ENCODE data around the gene STIP1. TPM values are rescaled to one million over a fixed set of nuclear protein-coding genes. Genes with fewer than 3 reads are reported as not detected.

Gene STIP1
- total and polyA plus RNA-seq, 2 donors (not counting 1 experiment from before 2014, with no cell fraction given), result 49.8 to 78.7 TPM

DNA sequence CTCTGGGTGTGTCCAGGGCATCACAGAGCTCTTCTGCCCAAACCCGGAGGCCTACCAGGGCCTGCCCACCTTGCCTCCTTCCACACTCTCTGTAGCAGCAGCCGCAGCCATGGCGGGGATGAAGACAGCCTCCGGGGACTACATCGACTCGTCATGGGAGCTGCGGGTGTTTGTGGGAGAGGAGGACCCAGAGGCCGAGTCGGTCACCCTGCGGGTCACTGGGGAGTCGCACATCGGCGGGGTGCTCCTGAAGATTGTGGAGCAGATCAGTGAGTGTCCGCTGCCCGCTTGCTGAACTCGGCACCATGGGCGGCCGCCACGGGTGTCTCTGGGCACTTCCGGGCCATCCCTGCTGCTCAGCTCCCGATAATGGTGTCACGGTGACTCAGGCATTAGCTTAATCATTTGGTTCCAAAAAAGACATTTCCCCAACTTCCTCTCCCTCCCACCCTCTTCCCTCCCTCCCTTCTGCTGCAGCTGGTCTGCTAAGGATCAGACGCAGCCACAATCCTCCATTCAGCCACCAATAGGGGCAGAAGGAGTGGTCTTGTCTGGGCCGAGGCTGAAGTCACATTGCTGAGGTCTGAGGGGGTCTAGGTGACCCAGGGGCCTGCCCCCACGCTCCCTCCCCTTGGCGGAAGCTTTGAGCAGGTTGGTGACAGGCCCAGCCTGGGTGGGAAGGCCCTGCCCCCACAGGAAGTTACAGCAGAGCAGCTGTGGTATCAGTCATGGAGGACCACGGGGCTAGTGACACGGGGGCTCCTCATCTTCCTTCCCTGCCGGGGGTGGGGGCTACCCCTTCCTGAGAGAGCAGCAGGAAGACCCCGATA, 21.5 kb downstream of the STIP1 start:
- Mint-ChIP-seq H3K27ac (peak overlapping the region; percentile 96), H3K4me3 (peak overlapping the region; percentile 90), H3K4me1 (peaks cover 55% of the 10 kb centered on the region), H3K27me3 (no peaks in the 10 kb centered on the region), H3K9me3 (ENCODE audit: insufficient read depth) (no peaks in the 10 kb centered on the region)
- peak; percentile 77 for DNase-seq
- ATAC-seq (ENCODE audit: low read depth), result peak; percentile 64
- Histone ChIP-seq H2AFZ (ENCODE audit: insufficient read depth, low read depth, low read length, poor library complexity, severe bottlenecking) (peak overlapping the region; percentile 74), H3K4me3 (ENCODE audit: control extremely low read depth in 1 of 5, extremely low read depth in 1 of 5, insufficient read depth in 1 of 5, low read depth in 2 of 5, low read length in 4 of 5) (peak overlapping the region; percentile 69 to 95 (median 79)), H3K27me3 (replicated peaks in 1 of 4; ENCODE audit: control extremely low read depth in 1 of 4, control insufficient read depth in 3 of 4, insufficient read depth in 4 of 4, low read length in 3 of 4) (no peaks in the 10 kb centered on the region), H3K36me3 (replicated peaks in 1 of 2; ENCODE audit: control extremely low read depth in 1 of 2, control insufficient read depth in 1 of 2, extremely low read depth in 1 of 2, insufficient read depth in 2 of 2, low read length in 1 of 2) (peaks cover 0 to 47% of the 10 kb centered on the region in 2 experiments), H4K20me1 (ENCODE audit: control insufficient read depth, insufficient read depth, low read length, poor library complexity, severe bottlenecking) (peaks cover 37% of the 10 kb centered on the region), H3K9ac (ENCODE audit: low read length) (peak overlapping the region; percentile 93), H3K27ac (ENCODE audit: low read length in 2 of 2) (peak overlapping the region; percentile 73 to 90), H3K9me3 (ENCODE audit: control extremely low read depth in 1 of 3, control insufficient read depth in 2 of 3, insufficient read depth in 1 of 3, low read length in 2 of 3) (no peaks in the 10 kb centered on the region), H3K79me2 (ENCODE audit: control insufficient read depth, insufficient read depth, low read length) (peaks cover 37% of the 10 kb centered on the region), H3K4me2 (replicated peaks; ENCODE audit: low read depth, low read length, poor library complexity, severe bottlenecking) (peak overlapping the region; percentile 99), H3K4me1 (ENCODE audit: control insufficient read depth in 2 of 2, insufficient read depth in 2 of 2, low read length in 2 of 2) (peaks cover 30 to 53% of the 10 kb centered on the region in 2 donors)
- ChIA-PET POLR2A (interaction anchor here (0.5 to 4.8 kb wide), 20 partner anchors 18 to 1543 kb away, joined by 3 to 78 read pairs (median 6); partner anchors contain the start of genes BAD, C11orf98, DNAJC4 and ESRRA), CTCF (interaction anchor here (0.6 to 10.3 kb wide), 14 partner anchors 9 to 1321 kb away, joined by 3 to 243 read pairs (median 17); partner anchors contain the start of genes CATSPERZ, ESRRA, NUDT22 and PLCB3)
- under 1% methylated on average over 19 of the region's 30 CpGs for WGBS (ENCODE audit: insufficient coverage)
- TF ChIP-seq EZH2 (IDR thresholded peaks at IDR 0.05; ENCODE audit: borderline replicate concordance, insufficient read depth, low read depth, low read length, poor library complexity, severe bottlenecking), result no peak
- no peak for TF ChIP-seq CTCF (IDR thresholded peaks at IDR 0.05)
- intact Hi-C loops (cut with micrococcal nuclease), result loop anchor here (1.0 to 10.0 kb wide), 3 partner anchors 19 to 447 kb away; partner anchors contain the start of genes DNAJC4, NUDT22 and TRPT1
